DMS79 (cell line): ENCODE data around the gene ARL13A.
"Not testable (repeated sequence)": the region's sequence is repeated elsewhere in the genome, so short reads cannot be mapped to it uniquely, and the experiment has no call there.

Experiments used
- DNase-seq: peaks from one replicate; lab custom pipeline; 2025; lab: John Stamatoyannopoulos, UW

The ARL13A gene

DNA sequence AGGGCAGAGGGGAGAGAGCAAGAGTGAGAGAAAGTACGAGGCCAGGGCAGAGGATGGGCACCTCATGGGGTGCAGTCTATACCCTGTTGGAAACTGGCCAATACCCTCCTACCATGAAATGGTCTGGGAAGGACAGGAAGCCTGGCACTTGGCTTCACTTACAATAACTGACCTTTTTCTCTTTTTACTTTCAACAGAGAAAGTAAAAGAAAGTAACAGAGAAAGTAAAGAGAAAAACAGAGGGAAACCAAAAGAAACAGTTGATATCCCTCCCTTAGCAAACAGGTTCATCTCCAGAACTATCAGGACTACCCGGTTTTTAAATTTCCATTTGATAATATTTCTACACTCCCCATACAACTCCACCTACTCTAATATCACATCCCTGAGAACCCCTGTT lies 20.6 kb downstream of the ARL13A start:
- no peak for DNase-seq

GRCh38 chrX:100994352-100995281 lies 25.1 kb downstream of the ARL13A start:
- no peak for DNase-seq

DNA sequence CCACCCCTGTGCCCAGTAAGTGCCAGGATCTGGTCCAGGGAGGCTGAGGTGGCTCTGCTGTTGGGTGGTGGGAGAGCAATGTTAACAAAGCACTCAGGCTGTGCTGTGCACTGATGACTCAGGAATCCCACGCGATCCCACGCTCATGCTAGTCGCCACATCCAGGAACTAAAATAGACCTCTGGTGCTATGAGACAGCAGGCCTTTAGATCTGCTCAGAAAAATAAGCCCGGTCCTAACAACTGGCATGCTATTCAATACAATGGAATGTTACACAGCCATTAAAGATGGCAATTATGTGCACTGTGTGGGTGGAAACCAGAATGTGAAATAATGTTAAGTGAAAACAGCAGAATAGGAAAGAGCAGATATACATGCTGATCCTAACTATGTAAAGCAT lies 26.0 kb downstream of the ARL13A start:
- DNase-seq, result no peak

- no peak for DNase-seq
Measured at GRCh38 chrX:100999451-100999850, 29.9 kb downstream of the ARL13A start.

GRCh38 chrX:101009090-101009489 lies 39.6 kb downstream of the ARL13A start:
- no peak for DNase-seq

GRCh38 chrX:101012031-101012430 lies 42.5 kb downstream of the ARL13A start:
- DNase-seq, result not testable (repeated sequence)

DNA sequence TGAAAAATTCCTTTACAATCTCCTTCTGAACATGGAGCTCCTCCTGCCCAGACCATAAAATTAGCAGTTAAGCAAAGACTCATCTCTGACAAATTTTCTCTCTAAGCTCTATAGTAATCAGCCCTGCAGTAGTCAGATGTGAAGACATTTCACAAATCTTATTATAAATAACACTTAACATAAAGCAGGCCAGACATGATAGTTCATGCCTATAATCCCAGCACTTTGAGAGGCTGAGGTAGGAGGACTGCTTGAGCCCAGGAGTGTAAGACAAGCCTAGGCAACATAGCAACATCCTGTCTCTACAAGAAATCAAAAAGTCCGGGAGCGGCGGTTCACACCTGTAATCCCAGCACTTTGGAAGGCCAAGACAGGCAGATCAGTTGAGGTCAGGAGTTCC lies 52.5 kb downstream of the ARL13A start:
- no peak for DNase-seq

GRCh38 chrX:101025126-101025525 lies 55.6 kb downstream of the ARL13A start:
- no peak for DNase-seq

- DNase-seq, result no peak
Measured at GRCh38 chrX:101028562-101028961, 59.1 kb downstream of the ARL13A start.

DNA sequence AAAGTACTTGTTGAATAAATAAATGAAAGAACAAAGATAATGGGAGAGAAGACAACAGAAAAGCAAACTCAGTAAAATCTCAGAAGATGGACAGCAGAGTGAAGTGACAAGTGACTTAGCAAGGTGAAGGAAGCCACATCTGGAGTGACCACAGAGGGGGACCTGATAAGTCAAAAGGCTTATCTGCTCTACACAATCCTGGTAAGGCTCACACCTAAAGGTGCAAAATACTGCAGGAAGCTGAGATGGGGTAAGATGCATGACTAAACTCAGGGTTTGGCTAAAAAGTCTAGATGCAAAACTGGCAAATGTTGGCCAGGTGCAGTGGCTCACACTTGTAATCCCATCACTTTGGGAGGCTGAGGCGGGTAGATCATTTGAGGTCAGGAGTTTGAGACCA lies 60.2 kb downstream of the ARL13A start:
- no peak for DNase-seq

DNA sequence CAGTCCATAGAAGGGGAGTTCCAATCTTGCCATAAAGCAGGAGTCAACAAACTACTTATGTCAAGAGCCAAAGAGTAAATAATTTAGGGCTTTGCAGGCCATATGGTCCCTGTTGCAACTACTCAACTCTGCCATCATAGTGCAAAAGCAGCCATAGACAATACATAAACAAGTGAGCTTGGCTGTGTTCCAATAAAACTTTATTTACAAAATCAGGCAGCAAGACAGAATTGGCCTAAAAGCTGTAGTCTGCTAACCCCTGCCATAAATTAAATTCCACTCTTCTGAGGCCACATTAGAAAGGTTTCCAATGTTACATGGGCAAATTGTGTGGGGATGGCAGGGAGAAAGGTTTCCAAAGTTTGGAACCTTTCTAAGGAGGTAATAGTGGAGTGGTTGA lies 67.7 kb downstream of the ARL13A start:
- DNase-seq, result no peak

DNA sequence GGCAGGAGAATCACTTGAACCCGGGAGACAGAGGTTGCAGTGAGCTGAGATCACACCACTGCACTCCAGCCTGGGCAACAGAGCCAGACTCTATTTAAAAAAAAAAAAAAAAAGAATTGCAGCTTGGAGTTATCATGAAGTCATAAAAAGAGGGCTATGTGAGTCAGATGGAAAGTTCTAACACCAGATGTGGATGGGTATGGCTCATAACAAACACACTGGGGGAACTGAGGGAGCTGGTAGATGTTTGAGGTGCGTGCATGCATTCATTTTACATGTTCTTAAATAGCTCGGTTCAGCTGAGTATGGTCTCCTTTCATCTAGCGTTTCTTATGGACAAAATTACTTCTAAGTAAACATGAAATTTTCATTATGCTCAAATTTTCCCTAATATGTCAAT lies 70.7 kb downstream of the ARL13A start:
- no peak for DNase-seq
